ENCODE measurements around the gene ADGRL3.
"Not testable (repeated sequence)": the region's sequence is repeated elsewhere in the genome, so short reads cannot be mapped to it uniquely, and the experiment has no call there.

The ADGRL3 gene

GRCh38 chr4:61665649-61666048 is 465.5 kb downstream of the ADGRL3 start:
- DNase-seq: no peak

- DNase-seq: no peak
Measured at GRCh38 chr4:61666244-61666643, 466.1 kb downstream of the ADGRL3 start.

GRCh38 chr4:61671599-61671998 is 471.5 kb downstream of the ADGRL3 start:
- no peak for DNase-seq

GRCh38 chr4:61675464-61675863 is 475.3 kb downstream of the ADGRL3 start:
- no peak for DNase-seq

DNA sequence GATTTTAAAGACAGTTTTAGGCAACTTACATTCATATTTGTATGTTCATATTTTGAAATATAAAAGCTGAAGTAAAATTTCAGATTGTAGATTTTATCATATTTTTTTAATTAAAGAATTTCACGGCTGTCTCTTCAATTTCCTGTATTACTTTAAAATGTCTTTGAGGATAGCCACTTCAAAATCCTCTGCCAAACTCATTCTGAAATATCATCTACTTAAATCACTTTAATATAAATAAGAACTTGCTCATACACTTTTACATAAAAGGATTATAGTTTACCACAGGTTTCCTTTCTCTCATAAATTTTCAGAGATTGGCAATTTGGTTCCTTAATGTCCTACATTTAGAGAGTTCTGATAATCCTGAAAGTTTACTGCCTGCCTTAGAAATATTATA is 478.2 kb downstream of the ADGRL3 start:
- no peak for DNase-seq

DNA sequence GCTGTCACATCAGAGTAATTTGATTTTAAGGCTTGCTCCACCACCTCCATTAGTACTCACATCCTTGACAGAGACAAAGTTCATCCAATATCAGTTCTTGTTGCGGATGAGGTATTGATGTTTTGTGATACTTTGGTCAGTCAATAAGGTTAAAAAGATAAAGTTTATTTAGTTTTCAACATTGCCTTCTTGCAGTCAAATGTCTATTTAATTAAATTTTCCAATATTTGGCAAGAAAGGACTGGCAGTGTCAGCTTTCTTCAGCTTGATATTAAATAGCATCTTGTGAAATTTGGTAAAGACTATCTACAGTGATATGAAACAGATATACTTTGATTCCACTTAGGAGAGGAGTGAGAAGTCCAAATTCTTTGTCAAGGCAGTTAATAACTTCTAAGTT is 493.4 kb downstream of the ADGRL3 start:
- DNase-seq: no peak

DNA sequence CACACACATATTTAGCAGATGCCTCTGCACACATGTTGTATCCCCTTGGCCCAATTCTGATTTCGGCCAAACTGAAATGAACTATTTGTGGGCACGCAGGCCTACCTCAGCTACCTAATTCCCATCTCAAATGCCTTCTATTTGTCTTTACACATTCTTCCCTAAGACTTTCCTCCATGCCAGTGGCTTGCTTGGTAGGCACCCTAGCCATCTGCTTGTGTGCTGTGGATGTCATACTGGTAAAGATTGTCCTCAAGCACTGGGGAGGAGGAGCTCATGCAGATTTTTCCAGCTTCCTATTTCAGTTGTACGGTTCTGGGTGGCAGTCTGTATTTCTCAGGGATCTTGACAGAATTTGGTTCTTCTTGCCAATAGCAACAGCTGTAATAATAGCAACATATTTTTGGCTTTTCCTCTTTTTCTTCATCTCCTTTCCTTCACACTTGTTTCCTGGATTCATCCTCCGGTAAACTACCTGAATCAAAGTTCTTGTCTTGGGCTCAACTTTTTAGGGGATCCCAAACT is 514.3 kb downstream of the ADGRL3 start:
- DNase-seq: no peak

- DNase-seq: no peak
Measured at GRCh38 chr4:61716426-61716825, 516.3 kb downstream of the ADGRL3 start.

DNA sequence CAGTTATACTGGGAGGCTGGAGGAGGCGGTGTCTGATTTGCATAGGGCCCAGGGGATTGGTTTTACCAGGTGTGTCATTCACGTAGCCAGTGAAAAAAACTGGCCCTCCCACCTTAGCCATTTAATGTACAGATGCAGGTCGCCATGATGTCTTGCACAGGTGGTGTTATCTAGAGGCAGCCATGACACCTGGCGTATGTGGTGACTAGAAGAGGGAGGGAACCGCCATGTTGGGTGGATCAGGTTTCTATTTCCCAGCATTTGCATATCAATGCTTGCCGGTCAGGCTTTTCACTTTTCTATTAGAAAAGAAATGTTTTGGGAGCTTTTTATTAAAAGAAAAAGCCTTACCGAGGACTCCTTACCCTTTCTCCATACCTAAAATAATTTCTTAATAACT is 523.4 kb downstream of the ADGRL3 start:
- no peak for DNase-seq

- DNase-seq: no peak
Measured at GRCh38 chr4:61727286-61727685, 527.2 kb downstream of the ADGRL3 start.

DNA sequence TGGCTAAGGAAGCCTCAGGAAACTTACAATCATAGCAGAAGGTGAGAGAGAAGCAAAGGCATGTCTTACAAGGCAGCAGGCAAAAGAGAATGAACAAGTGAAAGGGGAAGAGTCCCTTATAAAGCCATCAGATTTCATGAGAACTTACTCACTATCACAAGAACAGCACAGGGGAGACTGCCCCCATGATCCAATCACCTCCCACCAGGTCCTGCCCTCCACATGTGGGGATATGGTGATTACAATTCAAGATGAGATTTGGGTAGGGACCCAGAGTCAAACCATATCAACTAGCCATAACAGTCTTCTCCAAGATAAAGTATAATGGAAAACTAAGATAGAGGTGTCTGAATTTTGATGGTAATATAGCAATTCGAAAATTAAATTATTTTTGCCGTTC is 534.3 kb downstream of the ADGRL3 start:
- DNase-seq: no peak

- no peak for DNase-seq
Measured at GRCh38 chr4:61739887-61740286, 539.8 kb downstream of the ADGRL3 start.

GRCh38 chr4:61740886-61741285 is 540.8 kb downstream of the ADGRL3 start:
- DNase-seq: no peak

DNA sequence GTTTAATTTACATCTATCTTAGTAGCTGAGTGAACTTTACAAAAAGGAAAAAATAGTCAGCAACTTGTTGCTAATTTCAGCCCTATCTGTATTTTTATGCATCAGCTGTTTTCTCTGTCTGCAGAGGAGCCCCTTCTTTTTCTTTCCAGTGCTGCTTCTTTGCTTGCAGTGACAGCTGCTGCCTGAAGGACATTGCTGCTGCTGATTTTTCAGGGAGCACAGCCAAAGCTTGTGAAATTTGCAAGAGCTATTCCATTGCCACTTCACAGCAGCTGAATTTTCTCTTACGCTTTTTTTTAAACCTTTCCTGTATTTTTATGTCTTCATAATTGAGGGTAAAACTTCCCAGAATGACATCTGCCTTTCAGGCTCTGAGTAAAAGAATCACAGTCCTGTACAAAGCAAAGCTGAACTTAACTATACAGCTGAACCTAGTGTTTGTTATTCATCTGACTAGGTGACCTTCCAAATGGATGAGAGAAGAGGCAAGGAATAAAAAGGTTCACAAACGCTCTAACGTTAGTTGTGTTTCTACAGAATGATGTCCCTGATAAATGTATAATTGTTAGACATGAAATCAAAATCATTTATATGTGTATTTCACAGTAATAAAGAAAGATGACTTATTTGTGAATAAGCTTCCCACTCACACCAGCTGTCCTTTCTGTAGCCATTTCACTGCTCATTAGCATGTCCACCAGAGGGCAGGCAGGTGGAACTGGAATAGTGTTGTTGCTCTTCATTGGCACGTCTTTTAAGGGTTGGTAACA is 541.4 kb downstream of the ADGRL3 start:
- DNase-seq: no peak

- no peak for DNase-seq
Measured at GRCh38 chr4:61750810-61751209, 550.7 kb downstream of the ADGRL3 start.

GRCh38 chr4:61752617-61753016 is 552.5 kb downstream of the ADGRL3 start:
- DNase-seq: no peak

DNA sequence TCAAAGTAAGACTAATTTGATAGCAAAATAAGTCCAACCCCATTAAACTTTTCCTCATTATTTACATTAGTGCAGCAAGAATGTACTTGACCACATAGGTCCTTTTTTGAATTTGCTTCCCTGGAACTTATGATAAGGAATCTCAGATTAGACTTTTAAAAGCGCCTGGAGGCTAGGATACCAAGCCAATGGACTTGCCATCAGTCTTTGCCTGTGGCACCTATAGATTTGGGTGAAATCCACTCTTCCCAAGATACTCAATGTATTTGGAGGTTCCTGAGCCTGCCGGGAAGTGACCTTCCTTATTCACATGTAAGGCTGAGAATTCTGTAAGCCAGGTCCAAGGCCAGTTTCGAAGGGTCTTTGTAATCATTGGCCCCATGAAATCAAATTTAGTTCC is 553.6 kb downstream of the ADGRL3 start:
- DNase-seq: no peak

GRCh38 chr4:61756937-61757336 is 556.8 kb downstream of the ADGRL3 start:
- DNase-seq: not testable (repeated sequence)

- DNase-seq: not testable (repeated sequence)
Measured at GRCh38 chr4:61757983-61758382, 557.9 kb downstream of the ADGRL3 start.

- not testable (repeated sequence) for DNase-seq
Measured at GRCh38 chr4:61758596-61758995, 558.5 kb downstream of the ADGRL3 start.

GRCh38 chr4:61759245-61759644 is 559.1 kb downstream of the ADGRL3 start:
- DNase-seq: not testable (repeated sequence)

DNA sequence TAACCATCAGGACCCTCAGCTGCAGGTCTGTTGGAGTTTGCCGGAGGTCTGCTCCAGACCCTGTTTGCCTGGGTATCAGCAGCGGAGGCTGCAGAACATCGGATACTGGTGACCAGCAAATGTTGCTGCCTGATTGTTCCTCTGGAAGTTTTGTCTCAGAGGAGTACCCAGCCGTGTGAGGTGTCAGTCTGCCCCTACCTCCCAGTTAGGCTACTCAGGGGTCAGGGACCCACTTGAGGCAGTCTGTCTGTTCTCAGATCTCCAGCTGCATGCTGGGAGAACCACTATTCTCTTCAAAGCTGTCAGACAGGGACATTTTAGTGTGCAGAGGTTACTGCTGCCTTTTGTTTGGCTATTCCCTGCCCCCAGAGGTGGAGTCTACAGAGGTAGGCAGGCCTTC is 559.8 kb downstream of the ADGRL3 start:
- DNase-seq: not testable (repeated sequence)

- DNase-seq: no peak
Measured at GRCh38 chr4:61760820-61761219, 560.7 kb downstream of the ADGRL3 start.

- DNase-seq: no peak
Measured at GRCh38 chr4:61762722-61763627, 562.8 kb downstream of the ADGRL3 start.

All from CD4-positive, alpha-beta T cell treated with Interleukin-17A for 4 hours (primary cell).